ENCODE results near the gene AGXT. TPM values are rescaled to one million over a fixed set of nuclear protein-coding genes. Genes with fewer than 3 reads are reported as not detected.

AGXT gene
- total RNA-seq, 2 experiments from 2014 or later = not detected

DNA sequence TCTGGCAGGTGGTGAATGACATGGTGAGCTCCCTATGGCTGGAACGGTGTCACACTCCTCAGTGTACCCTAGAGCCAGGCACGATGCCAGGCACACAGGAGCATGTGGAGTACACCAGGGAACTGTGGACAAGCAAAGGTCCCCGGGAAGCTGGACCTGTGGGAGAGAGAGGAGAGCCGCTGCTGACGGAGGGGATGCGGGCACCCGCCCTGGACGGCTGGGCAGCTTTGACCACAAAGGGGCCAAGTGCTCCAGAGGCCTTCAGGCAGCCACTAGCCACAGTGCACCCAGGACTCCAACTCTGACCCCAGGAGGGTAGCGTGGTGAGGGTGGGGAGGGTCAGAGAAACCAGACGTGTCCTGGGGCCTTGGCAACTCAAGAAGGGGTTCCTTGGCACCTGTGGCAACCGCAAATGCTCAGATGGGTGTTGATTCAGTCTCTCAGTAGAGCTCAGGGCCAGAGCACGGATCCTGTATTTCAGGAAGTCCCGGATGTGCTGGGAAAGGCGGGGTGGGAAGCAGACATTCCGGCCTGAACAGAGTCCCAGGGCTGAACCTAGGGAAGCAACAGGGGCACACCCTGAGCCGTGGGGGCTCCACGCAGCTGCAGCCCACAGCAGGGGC is 29.6 kb downstream of the AGXT start:
- intact Hi-C loops (cut with micrococcal nuclease; ENCODE audit: unreplicated experiment) = no loop called here
- Histone ChIP-seq H3K4me2 (ENCODE audit: low read length) (no peak overlapping the region), H3K9me2 (ENCODE audit: insufficient read depth, low read length) (no peaks in the 10 kb centered on the region), H2AFZ (ENCODE audit: low read length) (no peak overlapping the region), H3K9me3 (ENCODE audit: low read length) (no peaks in the 10 kb centered on the region), H3K4me3 (ENCODE audit: low read depth, low read length, poor library complexity, severe bottlenecking) (no peak overlapping the region), H3K79me2 (ENCODE audit: insufficient read depth, low read depth, low read length) (no peaks in the 10 kb centered on the region), H4K20me1 (ENCODE audit: insufficient read depth, low read length) (no peaks in the 10 kb centered on the region), H3K27ac (ENCODE audit: low read depth, low read length, poor library complexity, severe bottlenecking) (no peak overlapping the region), H3K36me3 (ENCODE audit: insufficient read depth, low read length) (no peaks in the 10 kb centered on the region), H3K4me1 (ENCODE audit: insufficient read depth, low read length, poor library complexity, severe bottlenecking) (no peaks in the 10 kb centered on the region)
- ChIA-PET CTCF (ENCODE audit: unreplicated experiment) (no interaction called here), POLR2A (no interaction called here)
- TF ChIP-seq EZH2phosphoT487 (IDR thresholded peaks at IDR 0.05; ENCODE audit: borderline replicate concordance, low read depth, low read length) = no peak
- TF ChIP-seq CTCF (conservative IDR thresholded peaks at IDR 0.05; ENCODE audit: low read length) = no peak
- DNase-seq (ENCODE audit: low spot score) = no peak
- no TSS peak for BruUV-seq (replicated peaks)

- CTCF ChIA-PET (ENCODE audit: unreplicated experiment) = no interaction called here
- DNase-seq (ENCODE audit: low spot score) = no peak
- Histone ChIP-seq H3K9me2 (ENCODE audit: insufficient read depth, low read length) (no peaks in the 10 kb centered on the region), H3K4me2 (ENCODE audit: low read length) (no peak overlapping the region), H4K20me1 (ENCODE audit: insufficient read depth, low read length) (no peaks in the 10 kb centered on the region), H3K4me1 (ENCODE audit: insufficient read depth, low read length, poor library complexity, severe bottlenecking) (no peaks in the 10 kb centered on the region), H3K36me3 (ENCODE audit: insufficient read depth, low read length) (no peaks in the 10 kb centered on the region), H3K79me2 (ENCODE audit: insufficient read depth, low read depth, low read length) (no peaks in the 10 kb centered on the region), H2AFZ (ENCODE audit: low read length) (no peak overlapping the region), H3K9me3 (ENCODE audit: low read length) (no peaks in the 10 kb centered on the region), H3K4me3 (ENCODE audit: low read depth, low read length, poor library complexity, severe bottlenecking) (no peak overlapping the region), H3K27ac (ENCODE audit: low read depth, low read length, poor library complexity, severe bottlenecking) (no peak overlapping the region)
- TF ChIP-seq CTCF (conservative IDR thresholded peaks at IDR 0.05; ENCODE audit: low read length) = no peak
- no peak for TF ChIP-seq EZH2phosphoT487 (IDR thresholded peaks at IDR 0.05; ENCODE audit: borderline replicate concordance, low read depth, low read length)
- no TSS peak for BruUV-seq (replicated peaks)
- POLR2A ChIA-PET = no interaction called here
- intact Hi-C loops (cut with micrococcal nuclease; ENCODE audit: unreplicated experiment) = no loop called here
These were observed 30.3 kb downstream of the AGXT start for GRCh38 chr2:240898731-240899467.

- Histone ChIP-seq H2AFZ (ENCODE audit: low read length) (no peak overlapping the region), H3K36me3 (ENCODE audit: insufficient read depth, low read length) (no peaks in the 10 kb centered on the region), H3K9me3 (ENCODE audit: low read length) (no peaks in the 10 kb centered on the region), H3K4me3 (ENCODE audit: low read depth, low read length, poor library complexity, severe bottlenecking) (no peak overlapping the region), H3K9me2 (ENCODE audit: insufficient read depth, low read length) (no peaks in the 10 kb centered on the region), H4K20me1 (ENCODE audit: insufficient read depth, low read length) (no peaks in the 10 kb centered on the region), H3K79me2 (ENCODE audit: insufficient read depth, low read depth, low read length) (no peaks in the 10 kb centered on the region), H3K4me2 (ENCODE audit: low read length) (no peak overlapping the region), H3K4me1 (ENCODE audit: insufficient read depth, low read length, poor library complexity, severe bottlenecking) (no peaks in the 10 kb centered on the region), H3K27ac (ENCODE audit: low read depth, low read length, poor library complexity, severe bottlenecking) (no peak overlapping the region)
- intact Hi-C loops (cut with micrococcal nuclease; ENCODE audit: unreplicated experiment) = no loop called here
- ChIA-PET CTCF (ENCODE audit: unreplicated experiment) (no interaction called here), POLR2A (no interaction called here)
- no TSS peak for BruUV-seq (replicated peaks)
- DNase-seq (ENCODE audit: low spot score) = no peak
- TF ChIP-seq CTCF (conservative IDR thresholded peaks at IDR 0.05; ENCODE audit: low read length) (no peak), EZH2phosphoT487 (IDR thresholded peaks at IDR 0.05; ENCODE audit: borderline replicate concordance, low read depth, low read length) (no peak)
These were observed 30.8 kb downstream of the AGXT start for GRCh38 chr2:240899468-240899865.
